Dermis blood vessel endothelial cell (primary cell): Measurements from ENCODE around the gene TREML4. TPM values are rescaled to one million over a fixed set of nuclear protein-coding genes. Genes with fewer than 3 reads are reported as not detected.

Experiments used
- DNase-seq: peaks from one replicate; pipeline ENCODE4 v3.0.0; 2010
- total RNA-seq: library from RNA; depleted of rRNA; stranded (reverse); fragments of >200 nt; gene quantifications from 2 replicates; pipeline ENCODE4 v1.2.3, GENCODE V29; 2014

The TREML4 gene
- total RNA-seq, 1 donor from 2014 or later, result not detected

DNA sequence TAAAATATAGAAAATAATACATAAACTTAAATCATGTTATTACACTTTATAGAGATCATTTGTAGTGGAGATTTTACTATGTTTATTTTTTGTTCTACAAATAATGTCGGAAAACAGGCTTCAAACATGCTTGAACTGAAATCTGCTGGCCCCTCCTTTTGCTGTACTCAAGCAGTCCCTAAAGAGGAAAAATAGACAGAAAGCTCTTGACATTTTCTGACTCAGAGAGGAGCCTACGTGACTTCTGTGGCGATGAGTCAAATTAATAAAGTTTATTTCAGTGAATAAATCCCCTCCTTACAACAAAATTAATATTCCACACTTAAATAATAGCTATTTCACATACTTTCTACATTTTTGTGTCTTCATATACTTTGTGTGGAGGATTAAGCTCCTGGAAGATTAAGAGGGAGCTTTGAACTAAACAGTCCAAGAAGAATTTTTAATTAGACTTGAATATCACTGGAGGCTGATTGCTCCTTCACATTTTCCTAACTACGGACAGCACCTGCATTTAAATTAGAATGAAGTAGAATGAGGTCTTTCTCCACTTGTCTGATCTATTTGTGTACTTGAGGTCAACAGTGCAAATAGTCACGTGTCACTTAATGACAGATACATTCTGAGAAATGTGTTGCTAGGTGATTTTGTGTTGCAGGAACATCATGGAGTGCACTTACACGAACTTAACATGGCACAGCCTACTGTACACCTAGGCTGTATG, 60.0 kb downstream of the TREML4 start:
- DNase-seq, result no peak

Other genes starting within 250 kb of the TREML4 start
- 0.14 and 0.17 TPM in 2 replicates for gene UNC5CL, start 189.1 kb upstream of the TREML4 start, total RNA-seq
- gene TSPO2, start 185.9 kb upstream of the TREML4 start, total RNA-seq, result not detected in 2 replicates
- gene APOBEC2, start 175.1 kb upstream of the TREML4 start, total RNA-seq, result 0.19 TPM in 1 of 2 replicates, not detected in the other
- gene OARD1, start 156.0 kb upstream of the TREML4 start, total RNA-seq, result 11.2 and 11.6 TPM in 2 replicates
- gene NFYA, start 155.4 kb upstream of the TREML4 start, total RNA-seq, result 16.2 and 22.6 TPM in 2 replicates
- not detected in 2 replicates for gene TREML1, start 74.0 kb upstream of the TREML4 start, total RNA-seq
- not detected in 2 replicates for gene TREM2, start 65.2 kb upstream of the TREML4 start, total RNA-seq
- not detected in 2 replicates for gene TREML2, start 27.2 kb upstream of the TREML4 start, total RNA-seq
- not detected in 2 replicates for gene TREM1, start 58.3 kb downstream of the TREML4 start, total RNA-seq
- not detected in 2 replicates for gene NCR2, start 107.3 kb downstream of the TREML4 start, total RNA-seq